ENCODE measurements around the gene EFCAB14.

The EFCAB14 gene

GRCh38 chr1:46675549-46676314, 43.2 kb downstream of the EFCAB14 start:
- Histone ChIP-seq H3K4me3 (ENCODE audit: low read length) (no peak overlapping the region), H3K36me3 (replicated peaks; ENCODE audit: low read depth, low read length) (peaks cover 13% of the 10 kb centered on the region), H3K79me2 (ENCODE audit: low read length) (no peaks in the 10 kb centered on the region), H3K27me3 (ENCODE audit: low read depth, low read length) (no peaks in the 10 kb centered on the region), H3K9ac (ENCODE audit: low read length) (no peak overlapping the region), H3K27ac (ENCODE audit: low read length) (no peak overlapping the region), H3K9me3 (ENCODE audit: insufficient read depth, low read length) (no peaks in the 10 kb centered on the region), H2AFZ (ENCODE audit: low read depth, low read length) (no peak overlapping the region), H3K4me2 (ENCODE audit: low read length) (no peak overlapping the region), H4K20me1 (ENCODE audit: insufficient read depth, low read length) (no peaks in the 10 kb centered on the region), H3K4me1 (ENCODE audit: low read length) (no peaks in the 10 kb centered on the region)
- TF ChIP-seq CTCF (IDR thresholded peaks at IDR 0.05; ENCODE audit: low read depth, low read length) = no peak
- no peak for TF ChIP-seq EZH2phosphoT487 (IDR thresholded peaks at IDR 0.05; ENCODE audit: low read depth)

GRCh38 chr1:46673749-46674182, 45.1 kb downstream of the EFCAB14 start:
- TF ChIP-seq EZH2phosphoT487 (IDR thresholded peaks at IDR 0.05; ENCODE audit: low read depth) = no peak
- no peak for TF ChIP-seq CTCF (IDR thresholded peaks at IDR 0.05; ENCODE audit: low read depth, low read length)
- H3K9ac ChIP-seq (ENCODE audit: low read length) = no peak overlapping the region
- H3K27me3 ChIP-seq (ENCODE audit: low read depth, low read length) = no peaks in the 10 kb centered on the region
- H3K79me2 ChIP-seq (ENCODE audit: low read length) = no peaks in the 10 kb centered on the region
- no peaks in the 10 kb centered on the region for H3K9me3 ChIP-seq (ENCODE audit: insufficient read depth, low read length)
- H3K4me1 ChIP-seq (ENCODE audit: low read length) = no peaks in the 10 kb centered on the region
- H3K27ac ChIP-seq (ENCODE audit: low read length) = no peak overlapping the region
- H2AFZ ChIP-seq (ENCODE audit: low read depth, low read length) = no peak overlapping the region
- H4K20me1 ChIP-seq (ENCODE audit: insufficient read depth, low read length) = no peaks in the 10 kb centered on the region
- H3K36me3 ChIP-seq (replicated peaks; ENCODE audit: low read depth, low read length) = peaks cover 2% of the 10 kb centered on the region
- H3K4me3 ChIP-seq (ENCODE audit: low read length) = no peak overlapping the region
- H3K4me2 ChIP-seq (ENCODE audit: low read length) = no peak overlapping the region

GRCh38 chr1:46672696-46673095, 46.2 kb downstream of the EFCAB14 start:
- Histone ChIP-seq H3K9ac (ENCODE audit: low read length) (no peak overlapping the region), H3K4me2 (ENCODE audit: low read length) (no peak overlapping the region), H3K4me3 (ENCODE audit: low read length) (no peak overlapping the region), H3K9me3 (ENCODE audit: insufficient read depth, low read length) (no peaks in the 10 kb centered on the region), H3K27ac (ENCODE audit: low read length) (no peak overlapping the region), H3K36me3 (replicated peaks; ENCODE audit: low read depth, low read length) (peaks cover 2% of the 10 kb centered on the region), H2AFZ (ENCODE audit: low read depth, low read length) (no peak overlapping the region), H3K4me1 (ENCODE audit: low read length) (peaks cover 3% of the 10 kb centered on the region; the same call in 1 of the 2 replicates), H3K27me3 (ENCODE audit: low read depth, low read length) (no peaks in the 10 kb centered on the region), H3K79me2 (ENCODE audit: low read length) (peaks cover 1% of the 10 kb centered on the region), H4K20me1 (ENCODE audit: insufficient read depth, low read length) (no peaks in the 10 kb centered on the region)
- TF ChIP-seq EZH2phosphoT487 (IDR thresholded peaks at IDR 0.05; ENCODE audit: low read depth) (no peak), CTCF (IDR thresholded peaks at IDR 0.05; ENCODE audit: low read depth, low read length) (no peak)

- Histone ChIP-seq H3K9ac (ENCODE audit: low read length) (no peak within 1 kb of the TSS), H3K79me2 (ENCODE audit: low read length) (peaks cover 11% of the 10 kb centered on the region), H3K9me3 (ENCODE audit: insufficient read depth, low read length) (no peaks in the 10 kb centered on the region), H3K27ac (ENCODE audit: low read length) (no peak within 1 kb of the TSS), H2AFZ (ENCODE audit: low read depth, low read length) (no peak within 1 kb of the TSS), H3K4me1 (ENCODE audit: low read length) (peaks cover 9% of the 10 kb centered on the region), H3K36me3 (replicated peaks; ENCODE audit: low read depth, low read length) (no peaks in the 10 kb centered on the region), H4K20me1 (ENCODE audit: insufficient read depth, low read length) (no peaks in the 10 kb centered on the region), H3K27me3 (ENCODE audit: low read depth, low read length) (no peaks in the 10 kb centered on the region), H3K4me3 (ENCODE audit: low read length) (no peak within 1 kb of the TSS), H3K4me2 (ENCODE audit: low read length) (no peak within 1 kb of the TSS)
- no peak for TF ChIP-seq CTCF (IDR thresholded peaks at IDR 0.05; ENCODE audit: low read depth, low read length)
- no peak for TF ChIP-seq EZH2phosphoT487 (IDR thresholded peaks at IDR 0.05; ENCODE audit: low read depth)
Observed at GRCh38 chr1:46671554-46671953, 47.4 kb downstream of the EFCAB14 start, which contains the start of gene TEX38. Gene TEX38 (plus strand): TSS chr1:46671854. CDS start chr1:46671935, 81 bp downstream.

Data from OCI-LY3 (cell line).